K562 treated with DMSO at 1 percent for 48 hours (cell line): ENCODE results near the gene FKTN. TPM values are rescaled to one million over a fixed set of nuclear protein-coding genes. Genes with fewer than 3 reads are reported as not detected.

Experiments
- total RNA-seq: library from RNA; unstranded; fragments of 300-600 nt; gene quantifications from 2 replicates; pipeline ENCODE4 v1.2.3, GENCODE V29; 2022; ENCODE audit warnings: low replicate concordance; ENCODE audit errors: extremely low read depth

The FKTN gene
- not detected in 2 replicates for total RNA-seq

GRCh38 chr9:105557804-105558610, at the start of gene FKTN:
Gene FKTN, plus strand, starts transcription at chr9:105558131. Its CDS starts 16,902 bp downstream, at chr9:105575033.

GRCh38 chr9:105662184-105663104, 104.5 kb downstream of the FKTN start, which contains the start of gene TAL2:
Gene TAL2, plus strand, starts transcription at chr9:105662457. Its CDS starts 40 bp downstream, at chr9:105662497.

Other genes with a start within 250 kb of the FKTN start
- not detected in 2 replicates for gene FSD1L, start 110.1 kb upstream of the FKTN start, total RNA-seq
- gene TAL2, start 104.3 kb downstream of the FKTN start, total RNA-seq: not detected in 2 replicates
- not detected in 2 replicates for gene TMEM38B, start 136.4 kb downstream of the FKTN start, total RNA-seq